IMR-90 (cell line): ENCODE results near the gene BRME1. TPM values are rescaled to one million over a fixed set of nuclear protein-coding genes. Genes with fewer than 3 reads are reported as not detected.
A peak's percentile ranks its signal among the peaks of the same experiment; 100 is the strongest.

Experiments
- ATAC-seq: fragments of 200-7000 bp; cut with Tn5 transposase; 2 replicates; pipeline ENCODE4 v1.9.1; 2020; ENCODE audit warnings: low read depth, mild to moderate bottlenecking, moderate library complexity
- BruUV-seq: library from RNA; stranded (reverse); fragments of 400-500 nt; replicated peaks from 2 replicates; lab custom pipeline; 2021; lab: Mats Ljungman, UMichigan
- CTCF ChIA-PET: fragments of 300-600 bp; formaldehyde crosslinking; extraction: SDS; loops from one replicate; lab custom pipeline; 2021; ENCODE audit warnings: antibody characterized with exemption; lab: Yijun Ruan, JAX
- POLR2A ChIA-PET: fragments of 300-600 bp; sonication (Branson Sonifier 250); formaldehyde crosslinking; loops from one replicate; lab custom pipeline; 2022; ENCODE audit warnings: antibody characterized with exemption; ENCODE audit not compliant: unreplicated experiment; lab: Charles Lee
- DNase-seq: peaks from one replicate; pipeline ENCODE4 v3.0.0; 2013
- H2AFZ ChIP-seq: replicated peaks from 2 replicates; pipeline ENCODE3; 2013; ENCODE audit warnings: low read length, mild to moderate bottlenecking; ENCODE audit not compliant: poor library complexity
- H2AK5ac ChIP-seq: 2 replicates; pipeline ENCODE4 v1.6.1; 2013; ENCODE audit warnings: low read depth, low read length, inconsistent platforms
- H2AK9ac ChIP-seq: replicated peaks from 2 replicates; pipeline ENCODE3; 2013; ENCODE audit warnings: mild to moderate bottlenecking, low read depth, low read length, moderate library complexity; ENCODE audit not compliant: poor library complexity
- H2BK120ac ChIP-seq: 2 replicates; pipeline ENCODE4 v1.6.1; 2013; ENCODE audit warnings: low read depth, low read length, inconsistent platforms
- H2BK15ac ChIP-seq: 3 replicates; pipeline ENCODE4 v1.6.1; 2013; ENCODE audit warnings: low read depth, low read length, inconsistent platforms
- H2BK20ac ChIP-seq: 2 replicates; pipeline ENCODE4 v1.6.1; 2013; ENCODE audit warnings: low read depth, mild to moderate bottlenecking, inconsistent platforms, low read length, moderate library complexity
- H2BK5ac ChIP-seq: 2 replicates; pipeline ENCODE4 v1.6.1; 2013; ENCODE audit warnings: mild to moderate bottlenecking, low read depth, low read length, inconsistent platforms; ENCODE audit not compliant: poor library complexity, severe bottlenecking
- H3K14ac ChIP-seq: replicated peaks from 2 replicates; pipeline ENCODE4 v1.6.1; 2013; ENCODE audit warnings: low read depth, low read length, inconsistent platforms
- H3K18ac ChIP-seq: 2 replicates; pipeline ENCODE4 v1.6.1; 2013; ENCODE audit warnings: low read depth, low read length, control low read depth
- H3K23ac ChIP-seq: 2 replicates; pipeline ENCODE4 v1.6.1; 2013; ENCODE audit warnings: low read depth, low read length, inconsistent platforms
- H3K27ac ChIP-seq: 2 replicates; pipeline ENCODE4 v1.5.1; 2013; ENCODE audit warnings: mild to moderate bottlenecking, control low read depth, low read length; ENCODE audit not compliant: insufficient read depth
- H3K27me3 ChIP-seq: 2 replicates; pipeline ENCODE4 v1.6.1; 2013; ENCODE audit warnings: low read length; ENCODE audit not compliant: control insufficient read depth, insufficient read depth
- H3K36me3 ChIP-seq: 2 replicates; pipeline ENCODE4 v1.6.1; 2013; ENCODE audit warnings: low read length, mixed read lengths; ENCODE audit not compliant: control insufficient read depth, insufficient read depth
- H3K4ac ChIP-seq: 2 replicates; pipeline ENCODE4 v1.6.1; 2013; ENCODE audit warnings: low read depth, low read length, inconsistent platforms
- H3K4me1 ChIP-seq: 2 replicates; pipeline ENCODE4 v1.6.1; 2013; ENCODE audit warnings: low read length, mixed read lengths; ENCODE audit not compliant: control insufficient read depth, insufficient read depth
- H3K4me2 ChIP-seq: 2 replicates; pipeline ENCODE4 v1.6.1; 2013; ENCODE audit warnings: low read depth, mild to moderate bottlenecking, control low read depth, low read length, moderate library complexity
- H3K4me3 ChIP-seq: 2 replicates; pipeline ENCODE4 v1.5.1; 2013; ENCODE audit warnings: low read depth, mild to moderate bottlenecking, control low read depth, low read length, moderate library complexity; ENCODE audit not compliant: insufficient read depth
- H3K56ac ChIP-seq: 2 replicates; pipeline ENCODE4 v1.6.1; 2013; ENCODE audit warnings: low read length, inconsistent platforms; ENCODE audit not compliant: insufficient read depth; ENCODE audit errors: extremely low read depth
- H3K79me1 ChIP-seq, 2 experiments: 2 replicates each; pipeline ENCODE4 v1.6.1; 2013; ENCODE audit warnings: low read length in 2 of 2, inconsistent platforms in 1 of 2, low read depth in 1 of 2
- H3K9ac ChIP-seq: 2 replicates; pipeline ENCODE4 v1.6.1; 2013; ENCODE audit warnings: low read depth, low read length, control low read depth
- H3K9me1 ChIP-seq: 2 replicates; pipeline ENCODE4 v1.6.1; 2013; ENCODE audit warnings: low read length, inconsistent platforms; ENCODE audit not compliant: insufficient read depth
- H3K9me3 ChIP-seq: 2 replicates; pipeline ENCODE4 v1.6.1; 2013; ENCODE audit warnings: low read length; ENCODE audit not compliant: control insufficient read depth, insufficient read depth
- H4K20me1 ChIP-seq: 2 replicates; pipeline ENCODE4 v1.6.1; 2013; ENCODE audit warnings: low read length, inconsistent platforms; ENCODE audit not compliant: insufficient read depth
- H4K5ac ChIP-seq: 2 replicates; pipeline ENCODE4 v1.6.1; 2013; ENCODE audit warnings: mild to moderate bottlenecking, low read depth, low read length, control low read depth
- H4K8ac ChIP-seq, 2 experiments: 2 replicates each; pipeline ENCODE4 v1.6.1; 2013; ENCODE audit warnings: low read depth in 2 of 2, low read length in 2 of 2, control low read depth in 1 of 2, inconsistent platforms in 1 of 2
- H4K91ac ChIP-seq: 2 replicates; pipeline ENCODE4 v1.6.1; 2013; ENCODE audit warnings: low read depth, low read length, inconsistent platforms; ENCODE audit not compliant: insufficient read depth
- BHLHE40 ChIP-seq: fragments of 150-350 bp; IDR thresholded peaks from 2 replicates; pipeline ENCODE4 v1.6.1; 2016; ENCODE audit warnings: mild to moderate bottlenecking, low read depth, low read length
- CEBPB ChIP-seq: IDR thresholded peaks from 2 replicates; pipeline ENCODE4 v1.6.1; 2012; ENCODE audit warnings: low read depth, low read length, improper control_type of control experiment
- CHD1 ChIP-seq: IDR thresholded peaks from 2 replicates; pipeline ENCODE4 v1.6.1; 2012; ENCODE audit warnings: low read depth, low read length, improper control_type of control experiment
- CTCF ChIP-seq: conservative IDR thresholded peaks from 2 replicates; pipeline ENCODE4 v1.5.1; 2012; ENCODE audit warnings: mild to moderate bottlenecking, low read depth, low read length, improper control_type of control experiment
- ELK1 ChIP-seq: fragments of 150-350 bp; IDR thresholded peaks from 2 replicates; pipeline ENCODE4 v1.6.1; 2016; ENCODE audit warnings: low read depth, mild to moderate bottlenecking, low read length, moderate library complexity, borderline replicate concordance
- FOS ChIP-seq: fragments of 150-350 bp; IDR thresholded peaks from 2 replicates; pipeline ENCODE4 v1.6.1; 2016; ENCODE audit warnings: low read depth, low read length
- MAFK ChIP-seq: IDR thresholded peaks from 2 replicates; pipeline ENCODE4 v1.6.1; 2012; ENCODE audit warnings: low read depth, low read length, improper control_type of control experiment
- MAZ ChIP-seq: IDR thresholded peaks from 2 replicates; pipeline ENCODE4 v1.6.1; 2012; ENCODE audit warnings: low read depth, mild to moderate bottlenecking, low read length, improper control_type of control experiment, moderate library complexity, borderline replicate concordance
- MXI1 ChIP-seq: IDR thresholded peaks from 2 replicates; pipeline ENCODE4 v1.6.1; 2012; ENCODE audit warnings: low read depth, mild to moderate bottlenecking, low read length, moderate library complexity, borderline replicate concordance
- POLR2A ChIP-seq: IDR thresholded peaks from 2 replicates; pipeline ENCODE4 v1.6.1; 2012; ENCODE audit warnings: mild to moderate bottlenecking, low read depth, low read length
- RAD21 ChIP-seq: IDR thresholded peaks from 2 replicates; pipeline ENCODE4 v1.6.1; 2012; ENCODE audit warnings: low read length, improper control_type of control experiment
- RFX5 ChIP-seq: IDR thresholded peaks from 2 replicates; pipeline ENCODE4 v1.8.0; 2012; ENCODE audit warnings: low read depth, mild to moderate bottlenecking, low read length, moderate library complexity
- USF2 ChIP-seq: fragments of 150-350 bp; IDR thresholded peaks from 2 replicates; pipeline ENCODE4 v1.6.1; 2017; ENCODE audit warnings: mild to moderate bottlenecking, antibody characterized with exemption, low read length, low read depth
- WGBS, 2 experiments: methylation state at CpG; one replicate each; pipeline versions ENCODE4 v1.1.5 to v1.1.7; 2013; ENCODE audit warnings: missing lambda C conversion rate in 2 of 2; ENCODE audit not compliant: insufficient read length in 1 of 2; ENCODE audit errors: extremely low coverage in 2 of 2; 5-methylcytosine and 5-hydroxymethylcytosine counted together
- dilution Hi-C: fragments of 300-500 bp; cut with HindIII; formaldehyde crosslinking; loops from one replicate; pipeline ENCODE4 v1.14.3; 2018; ENCODE audit warnings: low sequenced_read_pairs; ENCODE audit not compliant: unreplicated experiment
- in situ Hi-C: fragments of 300-500 bp; cut with MboI; formaldehyde crosslinking; loops from 3 replicates; pipeline ENCODE4 v1.14.3; 2019; ENCODE audit warnings: low sequenced_read_pairs, inconsistent platforms, mixed read lengths
- intact Hi-C: fragments of 100-400 bp; cut with micrococcal nuclease; formaldehyde crosslinking; loops from 2 replicates; pipeline ENCODE4 v1.10.0; 2022
- polyA plus RNA-seq, 3 experiments: library from polyadenylated mRNA; depleted of rRNA; stranded (reverse); fragments of >200 nt; gene quantifications; 2 replicates each; pipeline ENCODE4 v1.2.3, GENCODE V29; 2012; ENCODE audit warnings: low replicate concordance in 1 of 3
- total RNA-seq: library from RNA; depleted of rRNA; stranded (reverse); fragments of >200 nt; gene quantifications from 2 replicates; pipeline ENCODE4 v1.2.3, GENCODE V29; 2012

BRME1 gene
- total and polyA plus RNA-seq, 2 of the 4 experiments (the other 2 are of a cell fraction) = 0.18 to 0.38 TPM

- peaks cover 17 to 62% of the 10 kb centered on the region in 2 experiments for H3K79me1 ChIP-seq
- H4K8ac ChIP-seq = peak overlapping the region; percentile 84 to 86
- peak overlapping the region; percentile 76 for H3K4me2 ChIP-seq
- peak overlapping the region; percentile 99 for H2BK120ac ChIP-seq
- CTCF ChIA-PET = interaction anchor here (1.5 kb wide), 1 partner anchor 15 kb away, joined by 7 read pairs; no protein-coding TSS in a partner anchor
- H3K27ac ChIP-seq = peak overlapping the region; percentile 99
- peak overlapping the region; percentile 97 for H4K91ac ChIP-seq
- no peaks in the 10 kb centered on the region for H3K27me3 ChIP-seq
- no TSS peak for BruUV-seq
- peaks cover 13% of the 10 kb centered on the region for H4K20me1 ChIP-seq
- H3K4me3 ChIP-seq = peak overlapping the region; percentile 6; the same call in 1 of the 2 replicates
- peak overlapping the region; percentile 82 for H3K14ac ChIP-seq
- H3K9me3 ChIP-seq = no peaks in the 10 kb centered on the region
- peaks cover 12% of the 10 kb centered on the region; the same call in 1 of the 2 replicates for H3K9me1 ChIP-seq
- peak overlapping the region; percentile 95 for H3K23ac ChIP-seq
- in situ Hi-C loops = loop anchor here (10.0 to 25.0 kb wide), 2 partner anchors 692 to 1059 kb away; partner anchors contain the start of genes HOOK2, IER2, JUNB and STX10
- DNase-seq (peak; percentile 93), ATAC-seq (peak; percentile 13)
- peak overlapping the region; percentile 96 for H2AK5ac ChIP-seq
- peak overlapping the region; percentile 76 for H2AFZ ChIP-seq
- H4K5ac ChIP-seq = peak overlapping the region; percentile 94
- 0% methylated on average over 3 of the region's 23 CpGs; no CpG with 5 or more reads in 1 of the 2 experiments for WGBS, 2 experiments
- H2BK20ac ChIP-seq = peak overlapping the region; percentile 92
- peak overlapping the region; percentile 87 for H2BK15ac ChIP-seq
- POLR2A ChIA-PET = interaction anchor here (0.5 to 1.1 kb wide), 4 partner anchors 9 to 663 kb away, joined by 3 to 12 read pairs (median 7); no protein-coding TSS in a partner anchor
- no peaks in the 10 kb centered on the region for H3K36me3 ChIP-seq
- peak overlapping the region; percentile 89 for H3K56ac ChIP-seq
- peaks cover 39% of the 10 kb centered on the region for H3K4me1 ChIP-seq
- dilution Hi-C loops = no loop called here
- peak overlapping the region; percentile 99 for H2BK5ac ChIP-seq
- peak overlapping the region; percentile 96 for H3K18ac ChIP-seq
- H3K4ac ChIP-seq = peak overlapping the region; percentile 91
- peak overlapping the region; percentile 90 for H2AK9ac ChIP-seq
- intact Hi-C loops = no loop called here
- H3K9ac ChIP-seq = peak overlapping the region; percentile 39
- TF ChIP-seq USF2 = peak; percentile 19; the same call in 1 of the 2 replicates
- TF ChIP-seq CTCF = no peak
- TF ChIP-seq CHD1 = no peak
- TF ChIP-seq ELK1 = no peak
- peak; percentile 94 for TF ChIP-seq MAZ
- TF ChIP-seq FOS = peak; percentile 90
- TF ChIP-seq POLR2A = no peak
- TF ChIP-seq RAD21 = 0 out of 2 replicates have a peak, but pooled peaks have one; percentile 12
- 0 out of 2 replicates have a peak, but pooled peaks have one; percentile 32 for TF ChIP-seq MXI1
- TF ChIP-seq RFX5 = peak; percentile 32; the same call in 1 of the 2 replicates
- no peak for TF ChIP-seq MAFK
- peak; percentile 84 for TF ChIP-seq CEBPB
- TF ChIP-seq BHLHE40 = peak; percentile 81
Measured at GRCh38 chr19:13846557-13847406, 59.1 kb downstream of the BRME1 start.
